ENCODE measurements around the gene TSPAN2.
A peak's percentile ranks its signal among the peaks of the same experiment; 100 is the strongest.

The TSPAN2 gene

DNA sequence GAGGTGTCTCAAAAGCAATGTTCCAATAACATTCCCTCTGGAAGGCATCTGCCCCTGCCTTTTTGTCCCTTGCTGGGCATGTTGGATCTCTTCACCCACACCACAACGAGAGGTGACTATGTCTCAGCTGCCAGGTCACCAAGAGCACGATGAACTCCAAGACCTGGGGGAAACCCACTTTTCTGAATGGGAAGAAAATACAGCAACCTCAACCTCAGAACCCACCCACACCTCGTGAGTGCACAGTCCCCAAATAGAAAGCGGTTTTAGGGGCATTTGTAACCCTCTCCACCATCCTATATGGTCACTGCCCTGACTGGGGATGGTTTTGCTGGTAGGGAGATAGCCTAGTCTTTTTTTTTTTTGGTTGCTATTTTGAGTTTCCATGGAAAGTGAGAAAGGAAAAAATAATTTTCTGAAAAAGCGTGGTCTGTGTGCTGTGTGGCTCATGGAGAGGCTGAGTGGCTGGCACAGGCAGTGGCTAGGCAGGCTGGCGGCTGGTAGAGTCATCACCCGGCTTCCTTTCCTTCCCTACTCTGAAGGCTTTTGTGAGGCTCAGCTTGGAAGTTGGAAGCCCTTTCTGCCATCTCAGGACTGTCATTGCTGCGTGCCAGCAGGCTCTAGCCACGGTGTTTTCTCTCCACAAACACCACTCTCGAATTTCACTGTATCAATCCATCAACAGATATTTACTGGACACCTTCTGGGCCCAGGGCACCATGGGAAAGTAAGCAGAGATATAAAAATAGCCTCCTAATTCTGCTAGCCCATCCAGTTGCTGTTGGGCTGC lies 15.8 kb downstream of the TSPAN2 start:
- no peak for DNase-seq

GRCh38 chr1:115071012-115071664 lies 18.2 kb downstream of the TSPAN2 start:
- no peak for DNase-seq

DNA sequence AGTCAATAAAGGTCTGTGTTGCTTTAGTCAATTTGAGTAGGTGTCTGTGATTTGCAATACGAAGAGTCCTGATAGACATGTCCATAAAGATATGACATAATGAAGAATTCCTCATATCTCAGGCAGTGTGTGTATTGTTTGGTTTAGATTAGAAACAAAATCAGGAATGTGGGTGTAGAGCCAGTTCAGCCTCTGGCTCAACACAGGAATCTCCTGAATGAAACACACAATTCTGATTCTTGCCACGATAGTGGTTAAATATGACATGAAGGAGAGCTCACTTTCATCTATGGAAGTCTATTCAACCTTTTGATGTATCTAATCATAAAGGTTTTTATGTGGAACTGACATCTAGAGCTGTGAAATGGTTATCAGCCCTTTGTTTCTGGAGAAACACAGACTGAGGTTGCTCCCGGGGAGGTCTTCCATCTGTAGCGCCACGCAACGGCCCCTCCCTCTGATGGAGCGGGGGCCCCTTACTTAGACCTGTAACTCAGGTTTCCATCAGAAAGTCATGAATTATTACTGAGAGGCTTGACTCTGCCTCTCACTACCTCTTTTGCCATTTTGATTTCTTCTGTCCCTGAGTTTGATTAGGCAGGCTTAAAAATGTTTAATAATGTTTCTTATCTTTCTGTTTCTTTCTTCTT lies 19.5 kb downstream of the TSPAN2 start:
- no peak for DNase-seq

GRCh38 chr1:115068826-115069585 lies 20.3 kb downstream of the TSPAN2 start:
- peak; percentile 73 for DNase-seq

DNA sequence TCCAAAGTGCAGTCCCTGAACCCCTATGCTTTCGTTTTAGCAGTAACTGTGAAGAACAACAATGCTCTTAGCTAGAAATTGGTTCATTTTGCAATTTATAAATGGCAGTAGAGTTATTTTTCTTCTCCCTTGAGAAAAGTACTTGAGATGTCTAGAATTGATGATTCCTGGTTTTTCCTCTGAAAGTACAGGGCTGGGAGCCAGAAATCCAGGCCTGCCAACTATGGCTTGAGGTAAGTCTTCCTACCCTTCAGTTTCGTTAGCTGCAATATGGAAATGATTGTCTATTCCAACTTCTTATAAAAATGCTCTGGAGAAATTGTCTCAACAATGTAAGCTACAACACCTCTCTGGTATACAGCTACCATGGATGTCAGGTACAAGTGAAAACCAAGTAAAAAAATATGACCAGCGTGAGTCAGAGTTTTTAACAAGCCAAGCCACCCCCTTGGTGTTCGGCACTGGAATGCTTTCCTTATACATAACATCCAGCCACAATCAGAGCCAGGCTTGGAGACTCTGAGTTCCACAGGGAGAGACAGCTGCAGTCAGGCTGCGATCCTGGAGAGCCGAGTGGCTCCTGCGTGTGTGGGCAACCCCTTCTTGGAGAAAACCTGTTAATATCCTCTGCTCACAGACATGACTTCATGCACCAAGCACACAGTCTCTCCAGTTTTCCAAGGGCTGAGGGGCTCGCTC lies 22.0 kb downstream of the TSPAN2 start:
- no peak for DNase-seq

- no peak for DNase-seq
Measured at GRCh38 chr1:115065021-115065420, 24.3 kb downstream of the TSPAN2 start.

GRCh38 chr1:115064461-115064860 lies 24.8 kb downstream of the TSPAN2 start:
- DNase-seq: no peak

GRCh38 chr1:115063228-115063901 lies 25.9 kb downstream of the TSPAN2 start:
- no peak for DNase-seq

DNA sequence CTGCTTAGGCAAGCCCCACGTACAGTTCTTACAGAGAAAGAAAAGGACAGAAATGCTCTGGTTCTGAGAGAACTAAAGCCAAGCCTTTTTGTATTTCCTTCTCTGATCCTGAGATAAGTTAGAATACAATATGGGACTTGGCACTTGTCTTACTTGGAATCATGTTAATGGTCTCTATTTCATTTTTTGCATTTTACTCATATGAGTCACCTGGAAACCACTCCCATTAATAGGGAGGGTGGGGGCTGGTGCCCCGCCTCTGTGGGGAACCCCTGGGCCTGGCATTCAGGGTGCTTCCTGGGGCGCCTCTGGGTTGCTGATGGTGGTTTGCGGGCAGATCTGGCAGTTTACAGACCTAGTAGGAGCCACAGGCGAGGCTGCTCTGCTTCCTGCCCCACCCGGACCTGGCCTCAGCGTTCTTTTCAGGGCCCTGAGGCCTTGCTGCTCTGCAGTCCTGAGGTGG lies 26.7 kb downstream of the TSPAN2 start:
- DNase-seq: no peak

GRCh38 chr1:115060501-115060900 lies 28.8 kb downstream of the TSPAN2 start:
- DNase-seq: no peak

DNA sequence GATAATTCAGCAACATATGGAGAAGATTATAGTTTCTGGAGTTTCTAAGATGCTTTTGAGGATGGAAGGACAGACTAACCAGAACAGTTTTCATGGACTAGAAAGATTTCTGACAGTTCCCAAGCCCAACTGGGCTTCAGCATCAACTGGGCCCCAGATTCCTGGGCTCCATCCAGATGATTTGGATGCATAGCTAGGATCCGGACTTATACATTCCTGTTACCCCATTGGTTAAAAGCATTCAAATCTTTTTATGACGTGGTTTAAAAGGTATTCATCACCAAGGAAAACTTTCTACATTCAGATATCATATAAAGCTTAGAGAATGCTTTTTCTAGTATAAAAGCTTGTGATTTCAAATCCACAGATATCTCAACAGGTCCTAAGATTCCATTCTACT lies 30.0 kb downstream of the TSPAN2 start:
- DNase-seq: no peak

DNA sequence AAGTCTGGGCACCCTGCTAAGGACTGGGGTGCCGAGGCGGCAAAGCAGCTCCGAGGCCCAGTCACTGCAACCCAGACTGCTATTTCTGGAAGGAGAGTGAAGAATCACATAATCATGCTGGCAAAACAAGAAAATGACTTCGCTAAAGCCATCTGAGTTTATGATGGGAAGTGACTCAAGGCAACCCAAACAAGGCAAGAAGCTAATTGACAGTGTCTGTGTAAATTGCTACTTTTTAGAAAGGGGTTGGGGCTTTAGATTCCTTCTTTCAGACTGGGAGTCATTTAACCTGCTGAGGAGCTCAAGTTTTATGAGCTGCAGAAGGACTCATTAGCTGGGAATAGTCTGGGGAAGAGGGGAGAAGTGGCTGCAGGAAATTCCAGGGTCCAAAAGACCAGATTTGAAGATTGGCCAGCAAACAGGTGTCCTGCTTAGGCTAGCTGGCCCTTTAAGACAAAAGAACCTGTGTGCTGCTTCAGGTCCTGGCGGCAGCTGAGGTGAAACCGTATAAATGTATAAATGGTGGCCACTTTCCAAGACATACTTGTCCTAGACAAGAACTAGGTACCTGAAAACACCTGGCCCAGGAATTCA lies 31.5 kb downstream of the TSPAN2 start:
- peak; percentile 83 for DNase-seq

- no peak for DNase-seq
Measured at GRCh38 chr1:115056395-115056798, 32.9 kb downstream of the TSPAN2 start.

- peak; percentile 48 for DNase-seq
Measured at GRCh38 chr1:115052454-115053083, 36.7 kb downstream of the TSPAN2 start.

DNA sequence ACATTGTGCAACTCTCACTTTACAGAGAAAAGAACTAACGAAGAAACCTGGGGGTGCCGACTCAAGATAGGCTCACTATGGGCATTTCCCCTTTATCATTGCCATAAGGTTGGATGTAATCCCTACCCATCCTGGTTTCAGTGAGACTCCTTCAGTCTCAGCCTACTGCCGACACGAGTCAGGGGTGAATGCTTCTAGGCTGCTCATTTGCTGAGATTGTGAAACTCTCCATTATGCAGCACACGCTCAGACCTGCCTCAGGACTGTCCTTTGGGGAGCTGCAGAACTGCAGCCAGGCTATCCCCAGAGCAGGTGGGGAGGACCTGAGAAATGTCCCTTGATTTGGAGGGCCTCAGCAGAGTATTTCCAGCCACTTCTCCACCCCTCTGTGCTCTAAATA lies 37.5 kb downstream of the TSPAN2 start:
- no peak for DNase-seq

GRCh38 chr1:115046751-115047150 lies 42.6 kb downstream of the TSPAN2 start:
- DNase-seq: no peak

GRCh38 chr1:115041654-115042053 lies 47.6 kb downstream of the TSPAN2 start:
- DNase-seq: no peak

- no peak for DNase-seq
Measured at GRCh38 chr1:115040501-115040900, 48.8 kb downstream of the TSPAN2 start.

DNA sequence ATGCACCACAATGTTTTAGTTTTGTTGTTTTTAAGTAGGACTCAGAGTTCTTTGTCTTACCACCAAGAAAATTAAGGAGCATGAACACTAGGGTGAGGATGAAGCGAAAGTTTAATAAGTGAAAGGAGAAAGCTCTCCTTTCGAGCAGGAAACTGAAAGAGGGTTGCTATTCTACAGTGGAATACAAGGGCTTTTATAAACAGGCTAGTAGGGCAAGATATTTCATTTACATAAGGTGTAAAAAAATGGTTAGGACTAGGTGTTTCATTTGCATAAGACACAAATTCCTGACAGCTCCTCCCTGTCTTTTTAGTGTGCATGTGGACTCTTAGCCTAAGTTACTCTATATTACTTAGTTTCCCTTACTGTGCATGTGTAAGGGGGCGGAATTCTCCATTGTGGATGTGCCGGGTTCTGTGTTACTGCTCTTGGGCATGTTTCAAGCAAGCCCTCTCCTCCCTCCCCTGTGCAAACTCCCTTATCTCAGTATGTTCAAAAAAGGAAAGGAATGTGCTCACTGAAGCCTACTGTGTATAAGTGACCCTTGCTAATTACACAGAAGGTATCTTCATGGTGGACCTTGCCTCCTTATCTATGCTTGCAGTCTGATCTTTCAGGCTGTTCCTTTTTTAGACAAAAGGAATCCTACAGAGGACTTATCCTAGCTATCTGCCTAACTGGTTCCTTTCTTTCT lies 52.3 kb downstream of the TSPAN2 start:
- DNase-seq: no peak

DNA sequence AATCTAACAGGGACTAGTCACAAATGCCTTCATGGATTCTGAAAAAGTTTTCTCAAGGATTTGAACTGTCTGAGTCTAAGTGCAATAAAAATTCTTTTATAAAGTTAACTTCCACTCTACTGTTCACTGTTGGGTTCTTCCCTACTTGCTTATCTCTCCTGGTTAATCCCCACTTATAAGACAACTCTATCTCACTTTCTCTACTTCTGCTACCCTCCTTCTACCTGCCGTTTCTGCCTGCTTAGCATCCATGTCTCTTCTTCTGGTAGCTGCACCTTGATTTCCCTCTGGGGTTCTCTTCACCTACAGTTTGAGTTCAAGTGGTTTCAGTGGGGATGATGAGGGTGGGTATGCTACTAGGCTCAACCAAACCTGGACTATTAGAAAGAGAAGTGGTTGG lies 53.7 kb downstream of the TSPAN2 start:
- no peak for DNase-seq

Data from DMS79 treated with DMSO at 0.1 percent for 48 hours (cell line).